PFSK-1 (cell line): ENCODE measurements around the gene ASB10.

Source experiments
- FOXP2 ChIP-seq: optimal IDR thresholded peaks from 2 replicates; pipeline ENCODE3; 2011; ENCODE audit warnings: borderline replicate concordance, control low read depth, inconsistent platforms; ENCODE audit not compliant: insufficient read depth; ENCODE audit errors: extremely low read length, extremely low read depth
- POLR2AphosphoS5 ChIP-seq: IDR thresholded peaks from 2 replicates; pipeline ENCODE4 v1.6.1; 2012; ENCODE audit warnings: low read depth, mild to moderate bottlenecking, control low read depth, low read length, moderate library complexity
- SIN3A ChIP-seq: IDR thresholded peaks from 2 replicates; pipeline ENCODE4 v1.6.1; 2012; ENCODE audit warnings: mild to moderate bottlenecking, low read length, moderate library complexity, borderline replicate concordance; ENCODE audit not compliant: insufficient read depth
- TAF1 ChIP-seq: IDR thresholded peaks from 2 replicates; pipeline ENCODE4 v1.6.1; 2012; ENCODE audit warnings: low read length, control low read depth, borderline replicate concordance; ENCODE audit not compliant: insufficient read depth
- TF ChIP-seq, protein P1 (sequence below), 2 experiments: IDR thresholded peaks; 2 replicates each; pipeline versions ENCODE4 v1.6.1 to v1.8.0; 2011 to 2012; ENCODE audit warnings: low read depth in 2 of 2, low read length in 2 of 2, control low read depth in 1 of 2, inconsistent platforms in 1 of 2, mild to moderate bottlenecking in 1 of 2, moderate library complexity in 1 of 2; ENCODE audit not compliant: insufficient read depth in 1 of 2

The ASB10 gene

DNA sequence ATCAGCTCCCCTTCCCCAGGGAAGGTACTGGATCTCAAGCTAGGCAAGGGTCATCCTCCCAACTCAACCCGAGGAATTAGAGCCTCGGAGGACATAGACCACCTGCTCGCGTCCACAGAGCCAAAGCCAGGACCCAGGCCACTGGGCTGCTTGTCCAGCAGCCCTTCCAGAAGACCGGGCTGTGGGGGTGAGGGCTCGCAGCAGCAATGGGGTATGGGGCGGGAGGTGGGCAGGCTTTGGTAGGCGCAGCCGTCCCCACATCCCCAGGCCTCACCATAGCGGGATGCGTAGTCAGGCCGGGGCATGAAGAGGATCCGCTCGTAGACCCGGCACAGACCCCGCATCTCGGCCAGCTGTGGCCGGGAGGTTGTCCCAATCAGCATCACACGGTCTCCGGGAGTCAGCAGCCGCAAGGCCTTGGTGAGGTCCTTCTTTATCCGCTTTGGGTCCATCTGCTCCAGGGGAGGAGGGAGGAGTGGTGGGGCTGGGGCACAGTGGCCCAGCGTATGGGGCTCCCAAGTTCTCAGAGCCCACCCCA, 5.0 kb upstream of the ASB10 start:
- TF ChIP-seq POLR2AphosphoS5 (no peak), SIN3A (no peak), TAF1 (no peak), FOXP2 (no peak)
- TF ChIP-seq, protein P1, sequence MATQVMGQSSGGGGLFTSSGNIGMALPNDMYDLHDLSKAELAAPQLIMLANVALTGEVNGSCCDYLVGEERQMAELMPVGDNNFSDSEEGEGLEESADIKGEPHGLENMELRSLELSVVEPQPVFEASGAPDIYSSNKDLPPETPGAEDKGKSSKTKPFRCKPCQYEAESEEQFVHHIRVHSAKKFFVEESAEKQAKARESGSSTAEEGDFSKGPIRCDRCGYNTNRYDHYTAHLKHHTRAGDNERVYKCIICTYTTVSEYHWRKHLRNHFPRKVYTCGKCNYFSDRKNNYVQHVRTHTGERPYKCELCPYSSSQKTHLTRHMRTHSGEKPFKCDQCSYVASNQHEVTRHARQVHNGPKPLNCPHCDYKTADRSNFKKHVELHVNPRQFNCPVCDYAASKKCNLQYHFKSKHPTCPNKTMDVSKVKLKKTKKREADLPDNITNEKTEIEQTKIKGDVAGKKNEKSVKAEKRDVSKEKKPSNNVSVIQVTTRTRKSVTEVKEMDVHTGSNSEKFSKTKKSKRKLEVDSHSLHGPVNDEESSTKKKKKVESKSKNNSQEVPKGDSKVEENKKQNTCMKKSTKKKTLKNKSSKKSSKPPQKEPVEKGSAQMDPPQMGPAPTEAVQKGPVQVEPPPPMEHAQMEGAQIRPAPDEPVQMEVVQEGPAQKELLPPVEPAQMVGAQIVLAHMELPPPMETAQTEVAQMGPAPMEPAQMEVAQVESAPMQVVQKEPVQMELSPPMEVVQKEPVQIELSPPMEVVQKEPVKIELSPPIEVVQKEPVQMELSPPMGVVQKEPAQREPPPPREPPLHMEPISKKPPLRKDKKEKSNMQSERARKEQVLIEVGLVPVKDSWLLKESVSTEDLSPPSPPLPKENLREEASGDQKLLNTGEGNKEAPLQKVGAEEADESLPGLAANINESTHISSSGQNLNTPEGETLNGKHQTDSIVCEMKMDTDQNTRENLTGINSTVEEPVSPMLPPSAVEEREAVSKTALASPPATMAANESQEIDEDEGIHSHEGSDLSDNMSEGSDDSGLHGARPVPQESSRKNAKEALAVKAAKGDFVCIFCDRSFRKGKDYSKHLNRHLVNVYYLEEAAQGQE (IDR thresholded peaks at IDR 0.05; ENCODE audit: insufficient read depth in 1 of 2, low read depth in 2 of 2, low read length in 2 of 2): no peak

DNA sequence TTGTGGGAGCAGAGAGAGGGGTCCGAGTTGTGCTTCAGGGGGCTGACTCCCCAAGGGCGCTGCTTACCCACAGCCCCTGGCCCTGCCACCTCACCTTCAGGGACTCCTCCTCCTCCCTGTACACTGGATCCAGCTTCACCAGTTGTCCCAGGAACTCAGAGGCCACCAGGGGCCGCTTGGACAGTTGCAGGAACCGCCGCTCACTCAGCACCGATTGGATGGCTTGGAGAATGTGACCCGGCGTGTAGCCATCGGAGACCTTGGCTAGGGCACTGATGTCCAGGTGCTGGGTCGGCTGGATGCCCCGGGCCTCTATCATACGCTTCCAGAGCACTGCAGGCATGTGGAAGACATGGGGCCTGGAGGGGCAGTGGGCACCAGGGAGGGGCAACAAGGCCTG, 4.5 kb upstream of the ASB10 start:
- TF ChIP-seq, protein P1 (IDR thresholded peaks at IDR 0.05; ENCODE audit: insufficient read depth in 1 of 2, low read depth in 2 of 2, low read length in 2 of 2): no peak
- TF ChIP-seq SIN3A (no peak), POLR2AphosphoS5 (no peak), FOXP2 (no peak), TAF1 (no peak)

DNA sequence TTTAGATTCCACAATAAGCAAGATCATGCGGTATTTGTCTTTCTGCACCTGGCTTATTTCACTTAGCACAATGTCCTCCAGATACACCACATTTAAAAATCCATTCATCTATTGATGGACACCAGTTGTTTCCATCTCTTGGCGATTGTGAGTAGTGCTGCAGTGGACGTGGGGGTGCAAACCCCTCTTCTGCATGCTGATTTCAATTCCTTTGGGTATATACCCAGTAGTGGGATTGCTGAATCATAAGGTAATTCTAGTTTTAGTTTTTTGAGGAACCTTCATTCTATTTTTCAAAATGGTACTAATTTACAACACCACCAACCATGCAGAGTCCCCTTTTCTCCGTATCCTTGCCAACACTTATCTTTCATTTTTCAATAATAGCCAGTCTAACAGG, 2.0 kb upstream of the ASB10 start:
- no peak for TF ChIP-seq POLR2AphosphoS5
- TF ChIP-seq TAF1: no peak
- TF ChIP-seq, protein P1 (IDR thresholded peaks at IDR 0.05; ENCODE audit: insufficient read depth in 1 of 2, low read depth in 2 of 2, low read length in 2 of 2): no peak
- TF ChIP-seq FOXP2: no peak
- TF ChIP-seq SIN3A: no peak

DNA sequence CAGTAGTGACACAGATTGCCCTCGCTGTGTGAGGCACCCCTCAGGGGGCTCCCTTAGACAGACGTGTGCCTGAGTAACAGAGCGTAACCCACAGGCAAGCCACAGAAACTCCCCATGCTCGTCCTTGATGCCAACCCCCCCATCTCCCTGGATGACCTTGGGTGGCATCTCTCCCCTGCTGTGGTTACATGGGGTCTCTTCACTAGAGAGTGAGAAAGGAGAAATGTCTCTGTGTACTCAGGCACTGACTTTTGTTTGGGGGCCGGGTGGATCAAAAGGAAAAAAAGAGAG, 1.1 kb upstream of the ASB10 start:
- TF ChIP-seq SIN3A (no peak), TAF1 (no peak), POLR2AphosphoS5 (no peak), FOXP2 (no peak)
- TF ChIP-seq, protein P1 (IDR thresholded peaks at IDR 0.05; ENCODE audit: insufficient read depth in 1 of 2, low read depth in 2 of 2, low read length in 2 of 2): no peak

DNA sequence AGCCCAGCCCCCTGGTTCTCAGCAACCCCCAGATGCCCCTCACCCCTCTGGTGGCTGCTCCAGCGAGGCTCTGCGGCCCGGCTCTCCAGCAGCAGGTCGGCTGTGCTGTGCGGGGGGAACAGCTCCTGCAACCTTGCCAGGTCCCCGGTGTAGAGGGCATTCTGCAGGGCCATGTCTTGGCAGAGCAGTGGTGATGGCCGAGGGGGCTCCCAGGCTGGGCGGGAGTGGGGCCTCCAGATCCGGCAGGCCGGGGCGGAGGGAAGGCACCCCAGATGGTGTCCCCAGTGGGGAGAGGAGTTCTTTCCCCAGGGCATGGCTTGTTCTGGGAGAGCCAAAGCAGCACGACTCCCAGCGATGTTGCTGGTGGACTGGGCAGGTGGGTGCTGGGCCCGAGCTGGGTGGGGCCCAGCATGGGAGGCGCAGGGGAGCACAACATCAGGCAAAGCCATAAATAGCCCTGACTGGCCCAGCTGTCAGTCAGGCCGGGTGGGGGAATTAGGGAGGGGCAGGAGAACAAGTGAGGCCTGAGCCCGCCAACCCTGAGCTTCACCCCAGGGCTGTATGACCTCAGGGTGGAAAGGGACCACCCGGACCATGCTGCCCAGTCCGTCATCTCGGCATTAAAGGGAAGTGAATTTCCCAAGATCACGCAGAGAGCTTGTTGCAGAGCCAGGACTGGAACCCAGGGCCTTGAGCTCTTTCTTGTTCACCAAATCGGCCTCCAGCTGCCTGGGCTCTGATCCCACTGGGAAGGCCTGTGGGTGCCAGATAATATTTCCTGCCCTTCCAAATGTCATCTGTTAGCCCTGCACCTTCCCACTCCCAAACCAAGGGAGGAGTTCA, 580 bp upstream of the ASB10 start:
- TF ChIP-seq, protein P1 (IDR thresholded peaks at IDR 0.05; ENCODE audit: insufficient read depth in 1 of 2, low read depth in 2 of 2, low read length in 2 of 2): no peak
- no peak for TF ChIP-seq FOXP2
- no peak for TF ChIP-seq POLR2AphosphoS5
- TF ChIP-seq TAF1: no peak
- TF ChIP-seq SIN3A: no peak
